HG02885 (cell line): ENCODE measurements around the gene PPTC7.
"Not testable (repeated sequence)": the region's sequence is repeated elsewhere in the genome, so short reads cannot be mapped to it uniquely, and the experiment has no call there.

Source experiments
- ATAC-seq: cut with Tn5 transposase; IDR thresholded peaks from one replicate; pipeline ENCODE4 v1.9.1; 2021; ENCODE audit warnings: mild to moderate bottlenecking; ENCODE audit not compliant: unreplicated experiment, poor library complexity

Gene PPTC7

DNA sequence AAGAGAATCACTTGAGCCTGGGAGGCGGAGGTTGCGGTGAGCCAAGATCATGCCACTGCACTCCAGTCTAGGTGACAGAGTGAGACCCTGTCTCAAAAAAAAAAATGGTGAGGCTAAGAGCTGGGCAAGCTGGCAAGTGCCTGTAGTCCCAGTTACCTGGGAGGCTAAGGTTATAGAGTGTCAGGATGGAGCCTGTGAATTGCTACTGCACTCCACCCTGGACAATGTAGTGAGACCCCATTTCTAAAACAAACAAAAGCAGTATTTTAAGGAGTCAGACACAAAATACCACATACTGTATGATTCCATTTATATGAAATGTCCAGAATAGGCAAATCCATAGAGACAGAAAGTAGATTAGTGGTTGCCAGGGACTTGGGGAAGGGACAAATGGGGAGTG lies 4.0 kb upstream of the PPTC7 start:
- not testable (repeated sequence) for ATAC-seq

DNA sequence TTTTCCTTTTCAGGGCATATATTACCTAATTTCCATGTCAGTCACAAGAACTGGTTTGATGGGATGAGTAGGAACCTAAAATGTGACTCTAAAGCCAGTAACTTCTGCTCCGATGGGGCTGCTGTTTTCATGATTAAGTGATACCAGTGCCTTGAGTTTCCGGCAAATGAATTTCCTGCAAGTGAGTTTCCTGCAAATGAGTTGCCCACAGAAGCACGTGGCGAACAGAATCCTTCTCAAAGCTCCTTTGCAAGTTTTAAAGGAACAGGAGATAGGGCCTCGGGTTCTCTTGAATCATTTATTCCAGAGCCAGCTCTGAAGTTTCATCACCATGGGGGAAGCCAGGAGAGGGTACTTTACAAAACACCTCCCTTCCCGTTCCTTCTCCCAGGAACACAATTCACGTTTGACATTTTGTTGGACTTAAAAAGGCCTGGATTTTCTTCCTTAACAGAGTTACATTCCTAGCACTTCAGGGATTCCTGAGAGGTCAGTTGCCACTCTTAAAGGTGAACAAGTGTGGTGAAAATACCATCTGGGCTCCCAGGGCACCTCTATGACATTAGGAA lies 2.2 kb upstream of the PPTC7 start:
- no peak for ATAC-seq

DNA sequence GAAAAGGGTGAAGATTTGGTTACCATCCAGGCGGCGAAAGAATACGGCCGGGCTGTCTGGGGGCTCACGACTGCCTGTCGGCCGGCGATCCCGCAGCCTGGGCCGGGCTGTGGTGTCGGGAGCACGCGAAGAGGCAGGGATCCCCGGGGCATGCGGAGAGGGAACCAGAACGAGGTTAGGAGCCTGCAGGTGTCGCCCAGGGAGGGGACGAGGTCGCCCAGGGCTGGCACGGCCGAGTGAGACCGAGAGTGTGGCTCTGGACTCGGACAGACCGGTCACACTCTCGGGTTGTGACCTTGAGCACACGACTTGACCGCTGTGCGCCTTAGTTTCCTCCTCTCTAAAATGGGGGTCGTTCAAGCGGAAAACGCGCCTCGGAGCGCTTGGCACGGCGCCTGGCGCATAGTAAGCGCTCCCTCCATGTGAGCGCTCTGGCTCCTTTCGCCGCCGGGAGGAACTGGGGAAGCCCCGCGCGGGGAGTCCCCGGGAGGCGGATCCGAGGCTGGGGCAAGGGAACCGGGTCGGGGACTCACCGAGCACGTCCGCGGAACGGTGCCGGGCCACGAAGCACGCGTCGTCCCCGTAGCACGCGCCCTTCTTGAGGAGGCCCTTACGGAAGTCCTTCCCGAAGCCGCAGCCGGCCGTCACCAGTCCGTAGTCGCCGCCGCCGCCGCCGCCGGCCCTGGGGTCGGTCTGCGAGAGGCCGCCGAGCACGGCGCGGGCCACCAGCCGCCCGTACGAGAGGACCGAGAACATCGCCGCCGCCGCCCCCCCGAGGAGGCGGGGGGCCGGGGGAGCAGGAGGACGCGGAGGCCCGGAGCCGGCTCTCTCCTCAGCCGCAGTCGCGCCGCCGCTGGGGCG lies 612 bp downstream of the PPTC7 start:
- peak; percentile 43 for ATAC-seq

DNA sequence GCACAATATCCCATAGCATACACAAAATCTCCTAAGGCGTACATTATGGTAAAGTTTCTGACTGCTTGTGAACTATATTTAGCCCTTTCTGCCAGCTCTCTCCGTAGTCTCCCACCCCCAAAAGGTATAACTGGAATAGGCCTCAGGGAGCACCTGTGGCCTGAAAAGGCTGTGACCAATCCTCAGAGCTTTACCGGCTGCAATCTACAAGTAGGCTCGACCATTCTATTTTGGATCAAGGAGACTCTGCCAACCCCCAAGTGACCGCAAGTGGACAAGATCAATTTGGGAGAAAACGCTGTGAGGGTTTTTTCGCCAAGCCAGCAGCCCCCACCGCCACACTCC lies 1.2 kb downstream of the PPTC7 start:
- ATAC-seq = no peak

DNA sequence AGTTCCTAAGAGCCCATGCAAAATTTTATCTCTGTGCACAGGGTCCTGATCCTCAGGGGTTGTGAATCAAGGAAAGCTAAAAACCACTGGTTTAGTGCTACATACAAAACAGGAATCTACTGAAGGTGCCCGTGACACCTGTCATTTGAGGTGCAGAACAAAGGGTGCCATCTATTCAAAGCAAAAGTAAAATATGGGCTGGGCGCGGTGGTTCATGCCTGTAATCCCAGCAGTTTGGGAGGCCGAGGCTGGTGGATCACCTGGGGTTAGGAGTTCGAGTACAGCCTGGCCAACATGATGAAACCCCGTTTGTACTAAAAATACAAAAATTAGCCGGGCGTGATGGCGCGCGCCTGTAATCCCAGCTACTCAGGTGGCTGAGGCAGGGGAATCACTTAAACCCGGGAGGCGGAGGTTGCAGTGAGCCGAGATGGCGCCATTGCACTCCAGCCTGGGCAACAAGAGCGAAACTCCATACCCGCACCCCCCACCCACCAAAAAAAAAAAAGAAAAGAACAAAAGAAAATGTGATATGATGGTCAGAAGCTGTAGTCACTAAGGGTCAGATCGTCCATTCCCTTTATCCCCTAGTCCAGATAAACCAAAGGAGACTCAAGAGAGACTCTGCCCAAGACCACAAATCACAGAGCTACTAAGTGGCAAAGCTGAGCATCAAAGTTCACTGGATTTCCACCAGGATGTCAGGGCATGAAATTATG lies 3.4 kb downstream of the PPTC7 start:
- ATAC-seq = no peak

DNA sequence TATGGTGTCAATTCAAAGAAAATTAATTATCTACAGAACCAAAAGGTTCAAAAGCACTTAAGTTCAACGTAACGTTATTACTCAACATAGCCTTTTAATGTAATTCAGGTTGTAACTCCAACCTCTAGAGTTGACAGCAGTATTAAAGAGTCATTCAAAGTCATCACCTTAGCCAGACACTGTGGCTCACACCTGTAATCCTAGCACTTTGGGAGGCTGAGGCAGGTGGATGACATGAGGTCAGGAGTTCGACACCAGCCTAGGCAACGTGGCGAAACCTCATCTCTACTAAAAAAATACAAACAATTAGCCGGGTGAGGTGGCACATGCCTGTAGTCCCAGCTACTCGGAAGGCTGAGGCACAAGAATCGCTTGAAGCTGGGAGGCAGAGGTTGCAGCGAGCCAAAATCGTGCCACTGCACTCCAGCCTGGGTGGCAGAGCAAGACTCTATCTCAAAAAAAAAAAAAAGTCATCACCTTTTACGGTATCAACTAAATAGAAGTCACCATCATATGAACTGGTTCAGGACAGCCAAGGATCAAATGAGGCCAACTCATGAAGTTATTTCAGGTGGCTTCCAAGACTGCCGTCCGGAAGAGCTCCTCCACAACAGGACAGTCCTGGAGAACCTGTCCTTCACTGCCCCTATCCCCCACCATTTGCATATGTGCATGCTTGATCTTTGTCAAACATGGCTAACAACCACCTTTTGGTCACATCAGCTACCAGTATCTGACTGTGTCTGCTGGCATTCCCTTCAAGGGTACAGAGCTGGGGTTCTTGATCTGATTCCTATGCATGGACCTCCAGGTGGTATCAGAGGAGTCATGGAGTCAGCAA lies 4.2 kb downstream of the PPTC7 start:
- no peak for ATAC-seq

DNA sequence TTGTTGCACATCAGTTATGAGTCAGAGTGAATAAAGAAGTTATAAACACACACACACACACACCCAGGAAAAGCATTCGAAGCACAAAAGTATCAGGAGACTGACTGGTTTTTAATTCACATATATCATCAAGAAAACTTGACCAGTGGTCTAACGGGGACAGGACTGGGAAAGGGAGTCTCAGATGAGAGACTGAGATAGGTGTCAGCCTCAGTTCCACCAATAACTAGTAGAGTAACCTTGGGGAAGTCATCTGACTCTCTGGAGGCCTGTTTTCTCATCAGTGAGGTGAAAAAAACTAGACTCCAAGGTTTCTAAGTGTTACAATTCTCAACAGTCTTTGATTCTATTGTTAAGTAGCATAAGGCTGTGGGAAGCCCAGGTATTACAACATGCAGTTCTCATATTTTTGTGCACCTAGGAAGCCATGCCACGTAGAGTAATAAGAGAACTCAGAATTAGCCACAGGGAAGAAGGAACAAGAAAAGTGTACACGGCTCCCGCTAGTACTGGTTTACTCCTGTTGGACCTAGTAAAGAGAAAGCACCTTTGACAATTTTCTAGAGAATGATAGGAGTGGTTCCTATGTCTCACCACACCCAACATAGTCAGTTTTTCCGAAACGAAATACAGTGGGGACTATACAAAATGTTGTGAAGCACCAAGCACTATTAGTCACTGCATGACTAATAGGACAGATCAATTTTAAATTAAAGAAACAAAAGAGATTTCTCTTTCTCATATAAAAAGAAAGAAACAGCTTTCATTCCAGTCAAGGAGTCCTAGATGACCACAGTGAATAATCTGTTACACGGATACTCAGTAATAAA lies 5.0 kb downstream of the PPTC7 start:
- no peak for ATAC-seq

DNA sequence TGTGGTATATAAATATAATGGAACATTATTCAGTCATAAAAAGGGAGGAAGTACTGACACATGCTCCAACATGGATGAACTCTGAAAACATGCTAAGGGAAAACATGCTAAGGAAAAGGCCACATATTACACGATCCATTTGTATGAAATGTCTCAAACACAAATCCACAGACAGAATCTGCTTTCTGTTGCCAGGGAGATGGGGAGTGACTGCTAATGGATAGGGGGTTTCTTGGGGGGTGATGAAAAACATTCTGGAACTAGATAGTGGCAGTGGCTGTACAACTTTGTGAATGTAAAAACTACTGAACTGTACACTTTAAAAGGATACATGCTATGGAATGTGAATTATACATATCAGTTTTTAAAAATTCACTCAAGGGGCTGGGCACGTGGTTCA lies 6.6 kb downstream of the PPTC7 start:
- ATAC-seq = no peak

DNA sequence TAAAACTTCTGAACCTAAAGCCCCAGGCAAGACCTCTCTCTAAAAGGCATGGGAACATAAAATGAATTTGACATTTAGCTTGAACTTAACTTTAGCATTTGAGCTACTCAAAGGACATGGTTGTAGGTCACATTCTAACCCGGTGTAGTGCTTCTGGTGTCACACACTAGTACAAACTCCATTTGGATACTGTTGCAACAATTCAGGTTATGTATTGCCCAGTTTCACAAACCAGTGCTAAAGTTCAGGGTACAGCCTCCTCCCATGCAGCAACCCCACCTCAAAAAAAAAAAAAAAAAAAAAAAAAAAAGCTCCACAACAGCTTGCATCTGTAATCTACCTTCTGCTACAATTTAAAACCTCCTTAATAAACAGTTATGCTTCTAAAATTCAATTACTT lies 7.8 kb downstream of the PPTC7 start:
- ATAC-seq = no peak

DNA sequence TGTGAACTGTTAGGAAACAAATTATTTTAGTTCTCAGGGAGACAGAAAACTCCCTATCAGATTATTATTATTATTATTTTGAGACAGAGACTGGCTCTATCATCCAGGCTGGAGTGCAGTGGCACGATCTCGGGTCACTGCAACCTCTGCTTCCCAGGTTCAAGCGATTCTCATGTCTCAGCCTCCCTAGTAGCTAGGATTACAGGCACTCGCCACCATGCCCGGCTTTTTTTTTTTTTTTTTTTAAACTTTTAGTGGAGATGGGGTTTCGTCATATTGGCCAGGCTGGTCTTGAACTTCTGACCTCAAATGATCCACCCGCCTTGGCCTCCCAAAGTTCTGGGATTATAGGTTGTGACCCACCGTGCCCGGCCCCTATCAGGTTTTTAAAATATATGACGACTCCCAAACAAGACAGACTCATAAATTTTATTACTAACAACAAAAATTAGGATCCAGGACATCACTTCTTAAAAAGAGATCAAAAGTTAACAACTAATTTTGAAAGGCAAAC lies 8.3 kb downstream of the PPTC7 start:
- not testable (repeated sequence) for ATAC-seq

DNA sequence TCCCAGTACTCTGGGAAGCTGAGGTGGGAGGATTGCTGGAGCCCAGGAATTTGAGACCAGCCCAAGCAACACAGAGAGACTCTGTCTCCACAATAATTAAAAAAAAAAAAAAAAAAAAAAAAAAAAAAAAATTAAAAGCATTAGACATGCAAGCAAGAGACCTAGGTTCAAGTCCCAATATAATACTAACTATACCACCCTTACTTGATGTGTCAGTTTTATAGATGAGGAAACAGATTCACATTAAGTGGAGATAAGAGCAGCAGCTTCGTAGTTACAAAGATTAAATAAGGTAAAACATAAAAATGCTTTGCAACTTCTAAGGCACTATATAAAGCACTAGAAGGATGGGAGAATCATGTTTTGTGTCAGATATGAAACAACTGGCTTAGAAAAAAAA lies 9.1 kb downstream of the PPTC7 start:
- no peak for ATAC-seq

DNA sequence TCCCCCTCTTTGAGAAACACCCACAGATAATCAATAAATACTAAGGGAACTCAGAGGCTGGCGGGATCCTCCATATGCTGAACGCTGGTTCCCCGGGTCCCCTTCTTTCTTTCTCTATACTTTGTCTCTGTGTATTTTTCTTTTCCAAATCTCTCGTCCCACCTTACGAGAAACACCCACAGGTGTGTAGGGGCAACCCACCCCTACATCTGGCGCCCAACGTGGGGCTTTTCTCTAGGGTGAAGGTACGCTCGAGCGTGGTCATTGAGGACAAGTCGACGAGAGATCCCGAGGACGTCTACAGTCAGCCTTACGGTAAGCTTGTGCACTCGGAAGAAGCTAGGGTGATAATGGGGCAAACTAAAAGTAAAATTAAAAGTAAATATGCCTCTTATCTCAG lies 12.3 kb downstream of the PPTC7 start:
- not testable (repeated sequence) for ATAC-seq

DNA sequence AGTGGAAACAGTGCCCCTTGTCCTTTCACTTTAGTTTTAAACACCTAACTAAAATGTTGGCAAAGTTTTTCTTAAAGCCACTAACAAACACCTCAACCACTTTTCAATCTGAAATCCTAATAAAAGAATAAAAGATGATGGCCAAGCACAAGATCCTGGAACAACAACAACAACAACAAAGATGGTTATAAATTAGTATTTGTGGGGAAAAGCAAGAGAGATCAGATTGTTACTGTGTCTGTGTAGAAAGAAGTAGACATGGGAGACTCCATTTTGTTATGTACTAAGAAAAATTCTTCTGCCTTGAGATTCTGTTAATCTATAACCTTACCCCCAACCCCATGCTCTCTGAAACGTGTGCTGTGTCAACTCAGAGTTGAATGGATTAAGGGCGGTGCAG lies 13.3 kb downstream of the PPTC7 start:
- not testable (repeated sequence) for ATAC-seq

DNA sequence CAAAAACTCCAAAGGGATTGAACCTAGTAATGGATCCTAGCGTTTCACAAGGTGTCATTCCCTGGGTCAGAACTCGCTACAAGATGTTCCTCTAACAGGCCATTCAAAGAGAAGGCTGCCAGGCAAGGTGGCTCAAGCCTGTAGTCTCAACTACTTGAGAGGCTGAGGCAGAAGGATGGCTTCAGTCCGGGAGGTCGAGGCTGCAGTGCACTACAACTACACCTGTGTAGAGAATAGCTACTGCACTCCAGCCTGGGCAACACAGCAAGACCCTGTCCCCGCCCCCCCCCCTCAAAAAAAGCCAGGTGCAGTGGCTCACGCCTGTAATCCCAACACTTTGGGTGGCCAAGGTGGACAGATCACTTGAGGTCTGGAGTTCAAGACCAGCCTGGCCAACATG lies 14.4 kb downstream of the PPTC7 start:
- no peak for ATAC-seq

DNA sequence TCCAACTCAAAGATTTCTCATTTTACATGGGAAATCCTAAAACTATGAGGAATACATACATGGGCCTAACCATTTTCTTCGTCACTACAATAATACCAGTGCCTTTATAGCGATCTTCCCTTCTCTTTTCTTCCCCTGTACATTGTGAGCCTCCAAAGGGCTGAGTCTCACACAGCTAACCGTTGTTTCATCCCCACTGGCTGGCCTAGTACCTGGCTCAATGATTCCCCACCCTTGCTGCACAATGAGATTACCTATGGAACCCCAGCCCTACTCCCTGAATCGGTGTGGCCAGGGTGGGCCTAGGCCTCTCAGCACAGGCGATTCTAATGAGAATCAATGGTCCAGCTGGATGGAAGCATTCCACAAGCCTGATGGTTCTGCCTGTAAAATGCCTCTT lies 16.1 kb downstream of the PPTC7 start:
- ATAC-seq = no peak

DNA sequence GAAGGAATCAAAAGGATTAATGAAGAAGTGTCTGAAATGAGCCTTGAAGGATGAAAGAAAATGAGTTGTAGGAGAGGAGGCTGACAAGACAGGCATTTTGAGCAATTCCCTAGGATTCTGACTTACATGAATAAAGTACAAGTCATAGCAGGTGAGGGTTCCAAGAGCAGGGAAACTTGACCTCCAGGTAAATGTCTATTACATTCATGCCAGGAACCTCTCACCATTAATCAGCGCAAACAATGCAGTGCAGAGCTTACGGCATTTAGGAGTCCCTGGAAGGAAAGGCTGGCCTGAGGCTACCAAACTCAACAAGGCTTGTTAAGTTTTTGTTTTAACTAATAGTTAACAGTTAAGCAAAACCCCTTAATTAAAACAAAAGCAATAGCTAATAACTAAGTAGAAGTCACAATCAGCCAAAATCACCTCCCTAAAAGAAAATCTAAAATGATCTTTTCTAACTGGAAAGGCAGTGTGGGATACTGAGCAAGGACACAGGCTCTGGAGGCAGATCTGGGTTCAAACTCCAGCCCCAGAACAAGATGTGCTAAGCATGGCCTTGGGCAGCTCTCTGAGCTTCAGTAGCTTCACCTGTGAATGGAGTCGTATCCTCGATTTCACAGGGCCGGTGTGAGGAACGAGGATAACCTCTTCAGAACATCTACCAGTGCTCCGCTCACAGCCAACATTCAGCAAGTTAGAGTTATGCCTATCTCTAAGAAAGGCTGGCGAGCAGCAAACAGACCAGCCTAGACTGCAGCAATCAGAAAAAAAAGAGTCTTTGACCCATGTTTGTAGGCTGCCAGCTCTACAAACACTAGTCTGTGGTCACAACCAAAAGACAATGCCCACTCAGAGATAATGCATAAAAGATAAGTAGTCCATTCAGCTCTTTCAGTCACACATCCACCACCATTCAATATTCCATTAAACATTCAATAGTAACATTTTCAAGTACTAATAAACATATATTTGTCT lies 16.9 kb downstream of the PPTC7 start:
- no peak for ATAC-seq

DNA sequence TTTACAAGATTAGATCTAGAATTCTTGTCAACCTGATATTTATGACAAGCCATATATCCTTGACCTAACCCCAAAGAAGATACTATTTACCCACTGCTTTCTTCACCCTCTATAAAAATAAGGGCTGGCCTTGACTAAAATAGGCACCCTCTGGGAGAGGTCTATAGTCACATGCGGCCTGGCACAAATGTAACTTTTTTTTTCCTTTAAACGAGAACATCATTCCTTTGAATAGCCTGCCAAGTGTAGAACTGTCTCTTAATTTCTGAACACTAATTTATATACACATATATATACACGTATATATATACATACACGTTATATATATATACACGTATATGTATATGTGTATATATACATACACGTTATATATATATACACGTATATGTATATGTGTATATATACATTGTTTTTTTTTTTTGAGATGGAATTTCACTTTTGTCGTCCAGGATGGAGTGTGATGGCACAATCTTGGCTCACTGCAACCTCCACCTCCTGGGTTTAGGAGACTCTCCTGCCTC lies 18.6 kb downstream of the PPTC7 start:
- ATAC-seq = no peak
